SH-SY5Y (cell line): ENCODE results near the gene HECW1.

Experiments used
- GATA2 ChIP-seq: IDR thresholded peaks from 2 replicates; pipeline ENCODE4 v1.6.1; 2011; ENCODE audit warnings: mild to moderate bottlenecking, low read depth, low read length
- GATA3 ChIP-seq: IDR thresholded peaks from 2 replicates; pipeline ENCODE4 v1.6.1; 2011; ENCODE audit warnings: low read depth, mild to moderate bottlenecking, low read length, moderate library complexity

DNA sequence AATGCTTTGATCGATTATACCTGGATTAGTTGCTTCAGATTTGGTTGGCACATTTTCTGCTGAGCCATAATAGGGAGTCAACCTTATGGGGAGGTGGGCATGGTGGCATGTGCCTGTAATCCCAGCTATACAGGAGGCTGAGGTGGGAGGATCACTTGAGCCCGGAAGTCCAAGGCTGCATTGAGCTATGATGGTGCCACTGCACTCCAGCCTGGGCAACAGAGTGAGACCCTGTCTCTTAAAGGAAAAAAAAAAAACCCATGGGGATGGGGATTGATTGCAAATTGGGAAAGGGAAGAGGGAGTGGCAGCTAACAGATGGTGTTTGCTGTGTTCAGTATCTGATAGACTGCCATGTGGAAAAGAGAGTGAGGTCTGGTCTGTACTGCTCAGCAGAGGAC, 481.6 kb downstream of the HECW1 start:
- no peak for TF ChIP-seq GATA3
- no peak for TF ChIP-seq GATA2
